Upper lobe of left lung (tissue), 6 donors: ENCODE data around the gene UQCC2. TPM values are rescaled to one million over a fixed set of nuclear protein-coding genes. Genes with fewer than 3 reads are reported as not detected.

Source experiments
- ATAC-seq, 2 donors: fragments of 200-7000 bp; cut with Tn5 transposase; one replicate each; pipeline ENCODE4 v1.9.1; 2022; ENCODE audit warnings: mild to moderate bottlenecking in 2 of 2, moderate library complexity in 2 of 2; ENCODE audit not compliant: low FRiP score in 2 of 2
- DNase-seq, 2 donors: peaks; one replicate each; pipeline ENCODE4 v3.0.0-alpha.2; 2019 to 2020
- H3K27ac ChIP-seq, 4 donors: fragments of 200-600 bp; sonication (generic); one replicate each; pipeline ENCODE4 v1.5.1; 2016 to 2019
- H3K27me3 ChIP-seq, 4 donors: fragments of 200-600 bp; sonication (generic); one replicate each; pipeline ENCODE4 v1.5.1; 2017 to 2019
- H3K36me3 ChIP-seq, 4 donors: fragments of 200-600 bp; sonication (generic); one replicate each; pipeline ENCODE4 v1.5.1; 2016 to 2019
- H3K4me1 ChIP-seq, 4 donors: fragments of 200-600 bp; sonication (generic); one replicate each; pipeline ENCODE4 v1.5.1; 2018 to 2019
- H3K4me3 ChIP-seq, 4 donors: fragments of 200-600 bp; sonication (generic); one replicate each; pipeline ENCODE4 v1.5.1; 2017 to 2019; ENCODE audit warnings: mild to moderate bottlenecking in 2 of 4, moderate library complexity in 1 of 4
- H3K9me3 ChIP-seq, 4 donors: fragments of 200-600 bp; sonication (generic); one replicate each; pipeline ENCODE4 v1.5.1; 2018 to 2019
- EP300 ChIP-seq, 4 donors: sonication (generic); formaldehyde crosslinking; IDR thresholded peaks; one replicate each; pipeline ENCODE4 v1.5.1; 2017; ENCODE audit warnings: antibody characterized with exemption in 4 of 4, control low read depth in 2 of 4
- POLR2A ChIP-seq, 4 donors: fragments of 450-650 bp; IDR thresholded peaks; one replicate each; pipeline ENCODE4 v1.5.1; 2016 to 2017; ENCODE audit warnings: antibody characterized with exemption in 4 of 4, mild to moderate bottlenecking in 2 of 4
- POLR2AphosphoS5 ChIP-seq, 2 donors: sonication (generic); formaldehyde crosslinking; IDR thresholded peaks; one replicate each; pipeline ENCODE4 v1.5.1; 2017; ENCODE audit warnings: antibody characterized with exemption in 2 of 2
- WGBS, 2 donors: methylation state at CpG; one replicate each; pipeline ENCODE4 v1.1.5; 2017 to 2018; 5-methylcytosine and 5-hydroxymethylcytosine counted together
- total RNA-seq, 6 donors: library from RNA; depleted of rRNA in 4 of 6; stranded (reverse); fragments of >200 nt in 4 of 6; gene quantifications; one replicate each; pipeline versions ENCODE4 v1.1.0 to v1.2.1, GENCODE V29; 2016 to 2021
- TF ChIP-seq, protein P1 (sequence below), 6 experiments: fragments of 450-650 bp in 4 of 6; fragments of 200-600 bp in 2 of 6; sonication (generic) in 2 of 6; IDR thresholded peaks; one replicate each; pipeline ENCODE4 v1.5.1; 2016 to 2019; ENCODE audit warnings: antibody characterized with exemption in 6 of 6
- donor health status: DM: no; HTN: no; CAD: no; lungs with moderate emphysema.
- donor health status: DM: no; HTN: yes; CAD: no; lungs with severe emphysema.

Gene UQCC2
- total RNA-seq, 6 donors from 2014 or later, result 8.9 to 53.0 (median 18.2) TPM

GRCh38 chr6:33716379-33716778 lies 4.9 kb upstream of the UQCC2 start:
- no peaks in the 10 kb centered on the region for H3K9me3 ChIP-seq
- no peaks in the 10 kb centered on the region for H3K36me3 ChIP-seq
- H3K27ac ChIP-seq, result no peak overlapping the region
- ATAC-seq (no peak), DNase-seq (no peak)
- H3K4me1 ChIP-seq, result peaks cover 8 to 35% (median 26%) of the 10 kb centered on the region in 4 donors
- TF ChIP-seq POLR2AphosphoS5 (IDR thresholded peaks at IDR 0.05) (no peak), POLR2A (IDR thresholded peaks at IDR 0.05) (no peak), EP300 (IDR thresholded peaks at IDR 0.05) (no peak)
- TF ChIP-seq, protein P1, sequence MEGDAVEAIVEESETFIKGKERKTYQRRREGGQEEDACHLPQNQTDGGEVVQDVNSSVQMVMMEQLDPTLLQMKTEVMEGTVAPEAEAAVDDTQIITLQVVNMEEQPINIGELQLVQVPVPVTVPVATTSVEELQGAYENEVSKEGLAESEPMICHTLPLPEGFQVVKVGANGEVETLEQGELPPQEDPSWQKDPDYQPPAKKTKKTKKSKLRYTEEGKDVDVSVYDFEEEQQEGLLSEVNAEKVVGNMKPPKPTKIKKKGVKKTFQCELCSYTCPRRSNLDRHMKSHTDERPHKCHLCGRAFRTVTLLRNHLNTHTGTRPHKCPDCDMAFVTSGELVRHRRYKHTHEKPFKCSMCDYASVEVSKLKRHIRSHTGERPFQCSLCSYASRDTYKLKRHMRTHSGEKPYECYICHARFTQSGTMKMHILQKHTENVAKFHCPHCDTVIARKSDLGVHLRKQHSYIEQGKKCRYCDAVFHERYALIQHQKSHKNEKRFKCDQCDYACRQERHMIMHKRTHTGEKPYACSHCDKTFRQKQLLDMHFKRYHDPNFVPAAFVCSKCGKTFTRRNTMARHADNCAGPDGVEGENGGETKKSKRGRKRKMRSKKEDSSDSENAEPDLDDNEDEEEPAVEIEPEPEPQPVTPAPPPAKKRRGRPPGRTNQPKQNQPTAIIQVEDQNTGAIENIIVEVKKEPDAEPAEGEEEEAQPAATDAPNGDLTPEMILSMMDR (IDR thresholded peaks at IDR 0.05), result no peak
- no peak overlapping the region for H3K4me3 ChIP-seq
- 82 to 87% methylated on average over 7 of the region's 7 CpGs for WGBS, 2 donors
- no peaks in the 10 kb centered on the region for H3K27me3 ChIP-seq

DNA sequence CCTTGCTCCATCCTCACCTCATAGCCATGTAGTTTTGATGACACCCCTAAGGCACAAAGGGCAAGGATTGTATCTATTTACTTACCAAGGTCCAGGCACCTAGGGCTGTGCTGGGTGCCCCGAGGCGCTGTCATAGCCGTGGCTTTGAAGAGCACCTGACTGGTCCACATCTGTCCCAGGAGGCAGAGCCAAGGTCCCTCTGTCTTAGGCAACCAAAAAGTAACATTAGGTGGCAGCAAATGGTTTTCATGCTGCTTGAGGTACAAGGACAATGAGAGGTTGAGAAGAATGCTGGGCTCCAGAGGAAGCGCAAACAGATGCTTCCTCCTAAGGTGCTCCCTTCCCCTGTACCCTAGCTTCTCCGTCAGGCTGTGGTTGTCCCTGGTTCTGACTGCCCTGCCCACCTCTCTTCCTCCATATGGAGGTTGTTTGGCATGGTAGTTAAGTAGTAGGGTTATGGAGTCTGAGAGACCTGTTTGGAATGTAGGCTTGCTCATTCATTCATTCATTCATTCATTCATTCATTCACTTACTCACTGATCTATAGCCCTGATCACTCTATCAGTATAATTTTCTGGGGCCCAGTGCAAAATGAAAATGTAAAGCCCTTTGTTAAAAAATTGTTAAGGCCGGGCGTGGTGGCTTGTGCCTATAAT lies 3.0 kb upstream of the UQCC2 start:
- H3K4me1 ChIP-seq, result peaks cover 18 to 46% (median 33%) of the 10 kb centered on the region in 4 donors
- no peak for TF ChIP-seq EP300 (IDR thresholded peaks at IDR 0.05)
- TF ChIP-seq, protein P1 (IDR thresholded peaks at IDR 0.05), result no peak
- no peak for TF ChIP-seq POLR2A (IDR thresholded peaks at IDR 0.05)
- no peak for TF ChIP-seq POLR2AphosphoS5 (IDR thresholded peaks at IDR 0.05)
- WGBS, 2 donors, result 74 to 90% methylated on average over 7 of the region's 7 CpGs
- DNase-seq (no peak), ATAC-seq (no peak)
- peaks cover 0 to 3% (median 0%) of the 10 kb centered on the region in 4 donors for H3K36me3 ChIP-seq
- H3K4me3 ChIP-seq, result no peak overlapping the region
- no peaks in the 10 kb centered on the region for H3K9me3 ChIP-seq
- no peak overlapping the region for H3K27ac ChIP-seq
- no peaks in the 10 kb centered on the region for H3K27me3 ChIP-seq

DNA sequence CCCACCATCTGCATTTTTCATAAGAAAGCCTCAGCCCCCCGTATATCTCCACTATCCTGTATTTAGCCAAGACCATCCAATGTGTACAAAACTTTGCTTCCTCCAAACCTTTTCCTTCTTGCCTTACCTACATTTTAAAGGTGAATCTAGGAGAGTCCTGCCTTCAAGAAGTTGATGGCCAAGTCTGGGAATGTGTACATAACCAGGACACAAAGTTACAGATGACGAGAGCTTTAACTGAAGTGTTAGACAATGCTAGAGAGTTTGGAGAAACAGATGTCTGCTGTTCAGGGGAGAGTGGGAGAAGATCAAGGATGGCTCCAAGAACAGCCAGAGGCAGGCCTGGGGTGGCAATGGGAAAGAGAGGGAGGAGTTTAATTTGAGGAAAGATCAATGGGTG lies 2.3 kb upstream of the UQCC2 start:
- no peak for TF ChIP-seq POLR2AphosphoS5 (IDR thresholded peaks at IDR 0.05)
- no peak for TF ChIP-seq EP300 (IDR thresholded peaks at IDR 0.05)
- TF ChIP-seq, protein P1 (IDR thresholded peaks at IDR 0.05), result no peak
- no peak for TF ChIP-seq POLR2A (IDR thresholded peaks at IDR 0.05)
- H3K36me3 ChIP-seq, result peaks cover 0 to 8% (median 1%) of the 10 kb centered on the region in 4 donors
- H3K27ac ChIP-seq, result no peak overlapping the region
- H3K4me1 ChIP-seq, result peaks cover 18 to 41% (median 29%) of the 10 kb centered on the region in 4 donors
- H3K9me3 ChIP-seq, result no peaks in the 10 kb centered on the region
- WGBS, 2 donors, result 84 to 85% methylated on average over 2 of the region's 2 CpGs
- H3K27me3 ChIP-seq, result no peaks in the 10 kb centered on the region
- DNase-seq (no peak), ATAC-seq (no peak)
- H3K4me3 ChIP-seq, result no peak overlapping the region

- H3K36me3 ChIP-seq, result peaks cover 0 to 14% (median 3%) of the 10 kb centered on the region in 4 donors
- no peak for TF ChIP-seq POLR2AphosphoS5 (IDR thresholded peaks at IDR 0.05)
- no peak for TF ChIP-seq POLR2A (IDR thresholded peaks at IDR 0.05)
- TF ChIP-seq, protein P1 (IDR thresholded peaks at IDR 0.05), result no peak
- no peak for TF ChIP-seq EP300 (IDR thresholded peaks at IDR 0.05)
- peaks cover 18 to 33% (median 21%) of the 10 kb centered on the region in 4 donors for H3K4me1 ChIP-seq
- no peak overlapping the region for H3K27ac ChIP-seq
- no peak overlapping the region for H3K4me3 ChIP-seq
- H3K9me3 ChIP-seq, result no peaks in the 10 kb centered on the region
- 85 to 86% methylated on average over 3 of the region's 3 CpGs for WGBS, 2 donors
- ATAC-seq, result no peak
- no peak for DNase-seq
- H3K27me3 ChIP-seq, result no peaks in the 10 kb centered on the region
These were observed 1.4 kb upstream of the UQCC2 start for GRCh38 chr6:33712914-33713313.
